SK-N-SH (cell line): Measurements from ENCODE around the gene CYB561A3.

Experiments
- JUND ChIP-seq: IDR thresholded peaks from 2 replicates; pipeline ENCODE4 v1.4.0; 2012
- RXRA ChIP-seq: IDR thresholded peaks from 2 replicates; pipeline ENCODE4 v1.4.0; 2012; ENCODE audit warnings: low read depth, mild to moderate bottlenecking, borderline replicate concordance
- TF ChIP-seq, protein P1 (sequence below): fragments of 200-600 bp; sonication (generic); IDR thresholded peaks from 2 replicates; pipeline ENCODE4 v1.6.1; 2017; ENCODE audit warnings: antibody characterized with exemption, mild to moderate bottlenecking, moderate library complexity
- TF ChIP-seq, protein P2 (sequence below): IDR thresholded peaks from 2 replicates; pipeline ENCODE4 v1.6.1; 2012; ENCODE audit warnings: mild to moderate bottlenecking, low read depth, low read length, moderate library complexity

DNA sequence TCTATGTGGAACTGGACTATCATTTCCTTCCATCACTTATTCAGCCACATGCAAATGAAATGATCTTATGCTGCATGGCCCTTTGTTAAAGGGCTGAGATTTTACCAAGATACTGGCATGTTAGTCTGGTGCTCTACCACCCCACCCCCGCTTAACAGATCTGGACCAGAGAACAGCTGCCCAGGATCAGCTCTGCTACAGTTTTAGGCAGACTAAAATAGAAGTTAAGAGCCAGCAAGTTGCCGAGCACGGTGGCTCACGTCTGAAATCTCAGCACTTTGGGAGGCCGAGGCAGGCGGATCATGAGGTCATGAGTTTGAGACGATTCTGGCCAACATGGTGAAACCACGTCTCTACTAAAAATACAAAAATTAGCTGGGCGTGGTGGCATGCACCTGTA, 33.3 kb downstream of the CYB561A3 start:
- TF ChIP-seq RXRA (no peak), JUND (no peak)
- TF ChIP-seq, protein P1, sequence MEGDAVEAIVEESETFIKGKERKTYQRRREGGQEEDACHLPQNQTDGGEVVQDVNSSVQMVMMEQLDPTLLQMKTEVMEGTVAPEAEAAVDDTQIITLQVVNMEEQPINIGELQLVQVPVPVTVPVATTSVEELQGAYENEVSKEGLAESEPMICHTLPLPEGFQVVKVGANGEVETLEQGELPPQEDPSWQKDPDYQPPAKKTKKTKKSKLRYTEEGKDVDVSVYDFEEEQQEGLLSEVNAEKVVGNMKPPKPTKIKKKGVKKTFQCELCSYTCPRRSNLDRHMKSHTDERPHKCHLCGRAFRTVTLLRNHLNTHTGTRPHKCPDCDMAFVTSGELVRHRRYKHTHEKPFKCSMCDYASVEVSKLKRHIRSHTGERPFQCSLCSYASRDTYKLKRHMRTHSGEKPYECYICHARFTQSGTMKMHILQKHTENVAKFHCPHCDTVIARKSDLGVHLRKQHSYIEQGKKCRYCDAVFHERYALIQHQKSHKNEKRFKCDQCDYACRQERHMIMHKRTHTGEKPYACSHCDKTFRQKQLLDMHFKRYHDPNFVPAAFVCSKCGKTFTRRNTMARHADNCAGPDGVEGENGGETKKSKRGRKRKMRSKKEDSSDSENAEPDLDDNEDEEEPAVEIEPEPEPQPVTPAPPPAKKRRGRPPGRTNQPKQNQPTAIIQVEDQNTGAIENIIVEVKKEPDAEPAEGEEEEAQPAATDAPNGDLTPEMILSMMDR: no peak
- TF ChIP-seq, protein P2, sequence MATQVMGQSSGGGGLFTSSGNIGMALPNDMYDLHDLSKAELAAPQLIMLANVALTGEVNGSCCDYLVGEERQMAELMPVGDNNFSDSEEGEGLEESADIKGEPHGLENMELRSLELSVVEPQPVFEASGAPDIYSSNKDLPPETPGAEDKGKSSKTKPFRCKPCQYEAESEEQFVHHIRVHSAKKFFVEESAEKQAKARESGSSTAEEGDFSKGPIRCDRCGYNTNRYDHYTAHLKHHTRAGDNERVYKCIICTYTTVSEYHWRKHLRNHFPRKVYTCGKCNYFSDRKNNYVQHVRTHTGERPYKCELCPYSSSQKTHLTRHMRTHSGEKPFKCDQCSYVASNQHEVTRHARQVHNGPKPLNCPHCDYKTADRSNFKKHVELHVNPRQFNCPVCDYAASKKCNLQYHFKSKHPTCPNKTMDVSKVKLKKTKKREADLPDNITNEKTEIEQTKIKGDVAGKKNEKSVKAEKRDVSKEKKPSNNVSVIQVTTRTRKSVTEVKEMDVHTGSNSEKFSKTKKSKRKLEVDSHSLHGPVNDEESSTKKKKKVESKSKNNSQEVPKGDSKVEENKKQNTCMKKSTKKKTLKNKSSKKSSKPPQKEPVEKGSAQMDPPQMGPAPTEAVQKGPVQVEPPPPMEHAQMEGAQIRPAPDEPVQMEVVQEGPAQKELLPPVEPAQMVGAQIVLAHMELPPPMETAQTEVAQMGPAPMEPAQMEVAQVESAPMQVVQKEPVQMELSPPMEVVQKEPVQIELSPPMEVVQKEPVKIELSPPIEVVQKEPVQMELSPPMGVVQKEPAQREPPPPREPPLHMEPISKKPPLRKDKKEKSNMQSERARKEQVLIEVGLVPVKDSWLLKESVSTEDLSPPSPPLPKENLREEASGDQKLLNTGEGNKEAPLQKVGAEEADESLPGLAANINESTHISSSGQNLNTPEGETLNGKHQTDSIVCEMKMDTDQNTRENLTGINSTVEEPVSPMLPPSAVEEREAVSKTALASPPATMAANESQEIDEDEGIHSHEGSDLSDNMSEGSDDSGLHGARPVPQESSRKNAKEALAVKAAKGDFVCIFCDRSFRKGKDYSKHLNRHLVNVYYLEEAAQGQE: no peak
